ENCODE data around the gene PIK3C2G.

GRCh38 chr12:18363321-18363720, 102.0 kb downstream of the PIK3C2G start:
- no peak for TF ChIP-seq POLR2A (IDR thresholded peaks at IDR 0.05)
- no peak for TF ChIP-seq CTCF (IDR thresholded peaks at IDR 0.05)

Measured in testis (tissue), 2 donors.